ENCODE results near the gene KDELR3. TPM values are rescaled to one million over a fixed set of nuclear protein-coding genes. Genes with fewer than 3 reads are reported as not detected.

KDELR3 gene
- total RNA-seq, 2 donors from 2014 or later, result 0.31 to 0.37 TPM

- DNase-seq (peak in 1 of 2 donors; percentile 47), ATAC-seq (replicated peaks in 1 of 2) (peak; percentile 37 to 44)
- Mint-ChIP-seq H3K27ac (no peak overlapping the region), H3K27me3 (ENCODE audit: low read depth) (peaks cover 82% of the 10 kb centered on the region), H3K4me1 (ENCODE audit: low read depth) (peaks cover 6% of the 10 kb centered on the region), H3K9me3 (no peaks in the 10 kb centered on the region), H3K36me3 (ENCODE audit: insufficient read depth in 2 of 2) (no peaks in the 10 kb centered on the region), H3K4me3 (peak overlapping the region; percentile 12 to 68)
These were observed 12.2 kb upstream of the KDELR3 start for GRCh38 chr22:38455530-38456271.

- H3K4me1 Mint-ChIP-seq (ENCODE audit: low read depth), result peaks cover 8% of the 10 kb centered on the region
- peak overlapping the region; percentile 3 to 68 for H3K4me3 Mint-ChIP-seq
- ATAC-seq (replicated peaks in 1 of 2) (no peak), DNase-seq (no peak)
- H3K27ac Mint-ChIP-seq, result no peak overlapping the region
- no peaks in the 10 kb centered on the region for H3K9me3 Mint-ChIP-seq
- peaks cover 82% of the 10 kb centered on the region for H3K27me3 Mint-ChIP-seq (ENCODE audit: low read depth)
- H3K36me3 Mint-ChIP-seq (ENCODE audit: insufficient read depth in 2 of 2), result no peaks in the 10 kb centered on the region
These were observed 11.5 kb upstream of the KDELR3 start for GRCh38 chr22:38456272-38456835.

GRCh38 chr22:38456841-38457699 lies 10.8 kb upstream of the KDELR3 start:
- ATAC-seq (replicated peaks in 1 of 2), result no peak
- Mint-ChIP-seq H3K4me1 (ENCODE audit: low read depth) (peaks cover 15% of the 10 kb centered on the region), H3K4me3 (peak overlapping the region; percentile 3 to 68), H3K36me3 (ENCODE audit: insufficient read depth in 2 of 2) (no peaks in the 10 kb centered on the region), H3K27me3 (ENCODE audit: low read depth) (peaks cover 82% of the 10 kb centered on the region), H3K27ac (no peak overlapping the region), H3K9me3 (no peaks in the 10 kb centered on the region)
- no peak for DNase-seq

- no peak overlapping the region for H3K27ac Mint-ChIP-seq
- DNase-seq (no peak), ATAC-seq (replicated peaks in 1 of 2) (no peak)
- H3K4me3 Mint-ChIP-seq, result no peak overlapping the region
- peaks cover 17% of the 10 kb centered on the region for H3K4me1 Mint-ChIP-seq (ENCODE audit: low read depth)
- peaks cover 87% of the 10 kb centered on the region for H3K27me3 Mint-ChIP-seq (ENCODE audit: low read depth)
- H3K9me3 Mint-ChIP-seq, result no peaks in the 10 kb centered on the region
- no peaks in the 10 kb centered on the region for H3K36me3 Mint-ChIP-seq (ENCODE audit: insufficient read depth in 2 of 2)
These were observed 7.5 kb upstream of the KDELR3 start for GRCh38 chr22:38460426-38460840.

- Mint-ChIP-seq H3K27me3 (ENCODE audit: low read depth) (peaks cover 93% of the 10 kb centered on the region), H3K27ac (no peak overlapping the region), H3K4me3 (peak overlapping the region; percentile 36 to 58), H3K4me1 (ENCODE audit: low read depth) (peaks cover 17% of the 10 kb centered on the region), H3K9me3 (no peaks in the 10 kb centered on the region), H3K36me3 (ENCODE audit: insufficient read depth in 2 of 2) (no peaks in the 10 kb centered on the region)
- ATAC-seq (replicated peaks in 1 of 2) (peak; percentile 23 to 33), DNase-seq (no peak)
These were observed 6.9 kb upstream of the KDELR3 start for GRCh38 chr22:38461057-38461413.

DNA sequence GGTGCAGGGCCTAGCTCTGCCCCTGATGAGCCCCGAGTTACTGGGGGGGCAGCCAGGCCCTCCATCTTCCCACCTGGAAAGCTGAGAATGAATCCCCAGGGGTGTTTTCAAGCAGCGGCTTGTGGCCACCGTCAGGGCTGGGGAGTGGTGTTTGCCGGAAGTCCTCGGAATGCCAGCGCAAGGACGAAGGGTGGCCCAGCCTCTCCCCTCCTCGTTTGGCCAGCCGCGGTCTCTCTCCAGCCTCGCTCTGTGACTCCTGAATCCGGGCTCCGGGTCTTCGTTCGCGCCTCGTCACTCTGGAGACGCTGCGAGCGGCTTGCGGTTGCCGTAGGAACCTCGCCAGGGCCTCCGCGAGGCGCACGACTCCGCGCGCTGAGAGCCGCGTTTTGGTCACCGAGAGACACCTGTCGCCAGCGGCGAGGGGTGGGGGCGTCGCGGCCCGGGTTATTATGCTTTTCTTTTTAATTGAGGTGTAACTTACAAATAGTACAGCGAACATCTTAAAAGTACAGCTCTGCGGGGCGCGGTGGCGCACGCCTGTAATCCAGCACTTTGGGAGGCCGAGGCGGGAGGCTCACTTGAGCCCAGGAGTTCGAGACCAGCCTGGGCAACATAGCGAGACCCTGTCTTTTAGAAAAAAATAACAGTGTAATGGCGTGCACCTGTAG lies 6.3 kb upstream of the KDELR3 start:
- peaks cover 15% of the 10 kb centered on the region for H3K4me1 Mint-ChIP-seq (ENCODE audit: low read depth)
- H3K36me3 Mint-ChIP-seq (ENCODE audit: insufficient read depth in 2 of 2), result no peaks in the 10 kb centered on the region
- ATAC-seq (replicated peaks in 1 of 2) (peak; percentile 83 to 87), DNase-seq (peak; percentile 74 to 83)
- H3K4me3 Mint-ChIP-seq, result peak overlapping the region; percentile 36 to 58
- H3K9me3 Mint-ChIP-seq, result no peaks in the 10 kb centered on the region
- H3K27ac Mint-ChIP-seq, result no peak overlapping the region
- H3K27me3 Mint-ChIP-seq (ENCODE audit: low read depth), result peaks cover 95% of the 10 kb centered on the region

- Mint-ChIP-seq H3K27ac (no peak overlapping the region), H3K36me3 (ENCODE audit: insufficient read depth in 2 of 2) (no peaks in the 10 kb centered on the region), H3K27me3 (ENCODE audit: low read depth) (peaks cover 89% of the 10 kb centered on the region), H3K4me3 (no peak overlapping the region), H3K4me1 (ENCODE audit: low read depth) (peaks cover 15% of the 10 kb centered on the region), H3K9me3 (no peaks in the 10 kb centered on the region)
- ATAC-seq (replicated peaks in 1 of 2) (no peak), DNase-seq (no peak)
These were observed 4.7 kb upstream of the KDELR3 start for GRCh38 chr22:38462960-38463784.

GRCh38 chr22:38464992-38465672 lies 2.8 kb upstream of the KDELR3 start:
- Mint-ChIP-seq H3K9me3 (no peaks in the 10 kb centered on the region), H3K27me3 (ENCODE audit: low read depth) (peaks cover 72% of the 10 kb centered on the region), H3K27ac (no peak overlapping the region), H3K36me3 (ENCODE audit: insufficient read depth in 2 of 2) (no peaks in the 10 kb centered on the region), H3K4me3 (no peak overlapping the region), H3K4me1 (ENCODE audit: low read depth) (peaks cover 15% of the 10 kb centered on the region)
- DNase-seq, result no peak
- ATAC-seq (replicated peaks in 1 of 2), result no peak

DNA sequence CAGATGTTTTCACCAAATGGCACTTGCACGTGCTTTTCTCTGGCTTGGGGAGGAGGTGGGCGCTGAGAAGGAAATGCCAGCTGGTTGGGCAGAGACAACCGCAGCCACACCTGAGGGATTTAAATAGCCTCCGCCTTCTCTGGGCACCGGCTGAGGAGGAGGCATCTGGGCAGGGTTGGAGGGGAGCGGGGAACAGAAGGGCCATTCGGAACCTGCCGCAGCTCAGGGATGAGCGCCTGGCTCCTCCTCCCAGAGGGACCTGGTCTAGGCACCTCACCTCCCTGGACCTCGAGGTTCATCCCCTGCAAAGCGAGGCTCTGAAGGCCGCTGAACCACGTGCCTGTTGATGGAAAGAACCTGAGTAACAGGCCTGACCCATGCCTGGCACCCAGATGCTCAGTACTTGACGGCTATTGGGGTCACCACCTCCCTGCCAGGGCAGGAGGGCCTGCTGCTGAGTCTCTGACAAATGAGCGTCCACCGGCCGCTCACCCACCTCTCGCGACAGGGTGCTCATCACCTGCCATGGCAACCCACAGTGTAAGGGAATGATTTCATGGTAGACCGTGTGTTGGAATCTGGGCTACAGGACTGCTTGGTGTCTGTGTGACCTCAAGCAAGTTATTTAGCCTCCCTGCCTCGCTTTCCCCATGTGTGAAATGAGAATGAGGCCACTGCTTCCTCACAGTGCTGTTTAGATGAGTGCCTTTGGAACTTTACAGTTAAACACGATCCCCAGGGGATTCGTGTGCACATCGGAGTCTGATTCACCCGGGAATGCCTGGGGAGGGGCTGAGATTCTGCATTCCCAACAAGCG lies 2.0 kb upstream of the KDELR3 start:
- no peak overlapping the region for H3K27ac Mint-ChIP-seq
- H3K4me1 Mint-ChIP-seq (ENCODE audit: low read depth), result peaks cover 15% of the 10 kb centered on the region
- no peaks in the 10 kb centered on the region for H3K9me3 Mint-ChIP-seq
- peaks cover 64% of the 10 kb centered on the region for H3K27me3 Mint-ChIP-seq (ENCODE audit: low read depth)
- no peak overlapping the region for H3K4me3 Mint-ChIP-seq
- DNase-seq (no peak), ATAC-seq (replicated peaks in 1 of 2) (no peak)
- no peaks in the 10 kb centered on the region for H3K36me3 Mint-ChIP-seq (ENCODE audit: insufficient read depth in 2 of 2)

- Mint-ChIP-seq H3K4me3 (peak overlapping the region; percentile 86), H3K9me3 (no peaks in the 10 kb centered on the region), H3K27ac (no peak overlapping the region), H3K36me3 (ENCODE audit: insufficient read depth in 2 of 2) (no peaks in the 10 kb centered on the region), H3K27me3 (ENCODE audit: low read depth) (peaks cover 48% of the 10 kb centered on the region), H3K4me1 (ENCODE audit: low read depth) (peaks cover 4% of the 10 kb centered on the region)
- no peak for DNase-seq
- ATAC-seq (replicated peaks in 1 of 2), result peak in 1 of 2 donors; percentile 2
These were observed 425 bp upstream of the KDELR3 start for GRCh38 chr22:38467438-38467903.

All from activated T-cell treated with anti-CD3 and anti-CD28 coated beads, Interleukin-2, amount 50 U/mL, for 72 hours (primary cell).